GM06990 (cell line): Measurements from ENCODE around the gene UQCRH.

Experiments
- DNase-seq: peaks from one replicate; pipeline ENCODE4 v3.0.0-alpha.2; 2011; ENCODE audit not compliant: insufficient read length; ENCODE audit errors: extremely low read depth
- H3K27me3 ChIP-seq: replicated peaks from 2 replicates; pipeline ENCODE4 v1.6.0; 2011; ENCODE audit warnings: low read length; ENCODE audit not compliant: control insufficient read depth, insufficient read depth
- H3K36me3 ChIP-seq: 2 replicates; pipeline ENCODE4 v1.5.1; 2011; ENCODE audit warnings: low read length; ENCODE audit not compliant: control insufficient read depth, insufficient read depth
- H3K4me3 ChIP-seq: replicated peaks from 2 replicates; pipeline ENCODE4 v1.5.1; 2011; ENCODE audit warnings: low read depth, mild to moderate bottlenecking, control low read depth, low read length
- TF ChIP-seq, protein P1 (sequence below): IDR thresholded peaks from 2 replicates; pipeline ENCODE4 v1.5.1; 2011; ENCODE audit warnings: low read length, control low read depth, mild to moderate bottlenecking, inconsistent platforms; ENCODE audit not compliant: insufficient read depth, poor library complexity, severe bottlenecking

UQCRH gene

DNA sequence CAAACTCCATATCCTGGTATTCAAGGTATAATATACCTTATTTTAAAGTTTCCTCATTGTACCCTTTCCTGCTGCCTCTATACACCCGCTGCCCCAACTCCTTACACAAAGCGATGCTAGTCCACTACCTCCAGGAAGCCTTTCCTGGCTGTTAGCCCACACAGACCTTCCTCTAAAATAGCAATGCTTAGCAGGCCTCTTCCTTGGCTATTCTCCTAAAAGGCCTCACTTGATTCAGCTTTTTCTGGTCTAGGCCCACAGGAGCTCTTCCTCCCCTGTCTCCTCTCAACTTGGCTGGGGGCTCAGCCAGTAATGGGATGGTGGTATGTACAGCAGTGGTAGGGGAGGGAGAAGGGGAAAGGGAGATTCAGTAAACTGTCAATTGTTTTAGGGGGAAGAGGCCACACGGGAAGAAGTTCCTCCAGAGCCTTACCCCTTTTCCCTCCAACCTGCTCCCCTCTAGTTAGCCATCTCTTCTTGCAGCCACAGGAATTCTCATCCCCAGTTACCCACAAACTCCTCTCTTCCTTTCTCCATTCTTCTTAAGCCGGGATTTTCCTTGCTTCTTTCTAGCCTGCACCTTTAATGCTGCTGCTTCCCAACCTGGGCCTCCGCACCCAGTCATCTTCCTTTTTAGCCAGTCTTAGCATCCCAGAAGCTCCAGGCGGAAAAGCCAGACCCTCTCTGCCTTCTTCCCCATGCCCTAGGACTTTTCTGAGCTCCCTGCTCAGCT, 2.7 kb upstream of the UQCRH start:
- H3K27me3 ChIP-seq = no peaks in the 10 kb centered on the region
- TF ChIP-seq, protein P1, sequence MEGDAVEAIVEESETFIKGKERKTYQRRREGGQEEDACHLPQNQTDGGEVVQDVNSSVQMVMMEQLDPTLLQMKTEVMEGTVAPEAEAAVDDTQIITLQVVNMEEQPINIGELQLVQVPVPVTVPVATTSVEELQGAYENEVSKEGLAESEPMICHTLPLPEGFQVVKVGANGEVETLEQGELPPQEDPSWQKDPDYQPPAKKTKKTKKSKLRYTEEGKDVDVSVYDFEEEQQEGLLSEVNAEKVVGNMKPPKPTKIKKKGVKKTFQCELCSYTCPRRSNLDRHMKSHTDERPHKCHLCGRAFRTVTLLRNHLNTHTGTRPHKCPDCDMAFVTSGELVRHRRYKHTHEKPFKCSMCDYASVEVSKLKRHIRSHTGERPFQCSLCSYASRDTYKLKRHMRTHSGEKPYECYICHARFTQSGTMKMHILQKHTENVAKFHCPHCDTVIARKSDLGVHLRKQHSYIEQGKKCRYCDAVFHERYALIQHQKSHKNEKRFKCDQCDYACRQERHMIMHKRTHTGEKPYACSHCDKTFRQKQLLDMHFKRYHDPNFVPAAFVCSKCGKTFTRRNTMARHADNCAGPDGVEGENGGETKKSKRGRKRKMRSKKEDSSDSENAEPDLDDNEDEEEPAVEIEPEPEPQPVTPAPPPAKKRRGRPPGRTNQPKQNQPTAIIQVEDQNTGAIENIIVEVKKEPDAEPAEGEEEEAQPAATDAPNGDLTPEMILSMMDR = no peak
- peak overlapping the region; percentile 83 for H3K4me3 ChIP-seq
- DNase-seq = no peak
- peaks cover 5% of the 10 kb centered on the region for H3K36me3 ChIP-seq

DNA sequence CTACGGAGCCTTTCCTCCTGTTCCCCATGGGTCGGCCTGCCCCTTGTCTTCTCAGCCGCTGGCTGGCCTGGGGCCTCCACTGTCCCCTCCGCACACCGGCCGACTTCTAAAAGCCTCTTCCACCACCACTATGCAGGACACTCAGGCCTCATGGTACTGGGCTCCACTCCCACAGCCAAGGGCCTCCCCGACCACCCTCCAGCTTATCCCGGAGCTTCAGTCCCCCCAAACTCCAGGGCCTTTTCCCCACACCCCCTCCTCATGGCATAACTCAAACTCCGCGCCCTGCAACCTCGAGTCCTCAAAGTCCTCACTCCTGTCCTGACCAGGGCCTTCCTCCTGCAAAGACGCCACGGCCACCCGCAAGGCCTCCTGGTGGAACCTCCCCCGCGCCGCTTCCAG, 2.1 kb upstream of the UQCRH start:
- DNase-seq = no peak
- Histone ChIP-seq H3K36me3 (peaks cover 5% of the 10 kb centered on the region), H3K27me3 (no peaks in the 10 kb centered on the region), H3K4me3 (peak overlapping the region; percentile 83)
- TF ChIP-seq, protein P1 = no peak

DNA sequence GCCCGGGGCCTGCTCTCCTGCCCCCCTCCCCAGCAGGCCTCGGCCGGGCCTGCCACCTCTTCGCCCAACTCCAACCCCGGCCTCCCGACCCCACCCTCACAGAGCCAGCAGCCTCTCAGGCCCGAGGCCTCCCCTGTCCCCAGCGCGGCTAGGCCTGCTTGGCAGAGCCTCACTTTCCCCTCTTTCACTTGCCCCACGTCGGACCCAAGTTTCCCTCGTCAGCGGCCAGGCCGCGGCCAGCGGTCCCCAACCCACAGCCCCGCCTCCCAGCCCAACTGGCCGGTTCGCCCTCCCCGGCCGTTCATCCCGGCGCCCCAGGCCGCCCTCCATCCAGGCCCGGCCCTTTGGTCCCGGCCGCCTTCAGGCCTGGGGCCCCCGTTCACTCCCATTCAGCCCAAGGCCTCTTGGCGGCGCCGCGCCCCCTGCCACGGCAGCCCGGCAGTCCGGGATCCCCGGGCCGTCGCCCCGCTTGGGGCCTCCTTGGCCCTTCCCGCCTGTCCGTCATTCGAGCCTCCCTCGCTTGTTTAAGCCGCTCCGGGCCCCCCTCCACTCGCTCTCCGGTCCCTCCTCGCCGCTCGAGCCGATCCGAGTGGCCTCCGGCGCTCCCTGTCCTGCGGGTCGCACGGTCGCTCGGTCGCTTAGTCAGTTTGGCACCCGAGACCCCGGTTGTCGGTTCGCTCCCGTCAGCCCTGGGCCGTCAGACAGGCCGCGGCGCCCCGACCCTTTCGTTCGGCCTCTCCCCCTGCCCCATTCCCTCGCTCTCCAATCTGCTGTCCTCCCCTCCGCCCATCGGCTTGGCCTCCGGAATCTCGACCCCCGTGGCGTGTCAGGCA, 1.5 kb upstream of the UQCRH start:
- H3K36me3 ChIP-seq = peaks cover 5% of the 10 kb centered on the region
- H3K27me3 ChIP-seq = no peaks in the 10 kb centered on the region
- peak; percentile 82 for DNase-seq
- TF ChIP-seq, protein P1 = peak; percentile 52
- H3K4me3 ChIP-seq = peak overlapping the region; percentile 83

DNA sequence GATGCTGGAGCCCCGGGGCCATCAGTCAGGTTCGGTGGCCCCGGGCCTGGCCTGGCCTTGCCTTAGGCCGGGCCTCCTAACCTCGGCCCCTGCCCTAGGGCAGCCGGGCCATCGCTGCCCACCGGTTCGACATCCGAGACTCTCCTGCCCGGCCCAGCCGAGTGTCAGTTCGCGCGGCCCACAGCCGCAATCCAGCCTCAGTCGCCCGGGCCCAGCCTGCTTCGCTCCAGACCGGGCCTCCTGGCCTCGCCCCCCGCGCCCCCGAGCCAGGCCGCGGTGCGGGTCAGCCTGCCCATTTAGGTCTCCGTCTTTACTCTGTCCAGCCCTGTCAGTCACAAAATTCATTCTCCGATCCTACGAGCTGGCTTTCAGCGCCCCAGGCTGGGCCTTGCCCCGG, 859 bp upstream of the UQCRH start:
- Histone ChIP-seq H3K4me3 (peak overlapping the region; percentile 83), H3K27me3 (no peaks in the 10 kb centered on the region), H3K36me3 (no peaks in the 10 kb centered on the region; the same call in none of the 2 replicates)
- no peak for DNase-seq
- TF ChIP-seq, protein P1 = no peak

- H3K36me3 ChIP-seq = no peaks in the 10 kb centered on the region; the same call in 1 of the 2 replicates
- DNase-seq = no peak
- peak overlapping the region; percentile 83 for H3K4me3 ChIP-seq
- TF ChIP-seq, protein P1 = no peak
- no peaks in the 10 kb centered on the region for H3K27me3 ChIP-seq
Observed at GRCh38 chr1:46303872-46304326, 401 bp downstream of the UQCRH start.
